HG03558 (cell line): ENCODE results near the gene SCAMP3.
"Not testable (repeated sequence)": the region's sequence is repeated elsewhere in the genome, so short reads cannot be mapped to it uniquely, and the experiment has no call there.

Source experiments
- ATAC-seq: cut with Tn5 transposase; IDR thresholded peaks from one replicate; pipeline ENCODE4 v1.9.1; 2021; ENCODE audit warnings: moderate number of reproducible peaks; ENCODE audit not compliant: unreplicated experiment; ENCODE audit errors: extremely low read depth

SCAMP3 gene

DNA sequence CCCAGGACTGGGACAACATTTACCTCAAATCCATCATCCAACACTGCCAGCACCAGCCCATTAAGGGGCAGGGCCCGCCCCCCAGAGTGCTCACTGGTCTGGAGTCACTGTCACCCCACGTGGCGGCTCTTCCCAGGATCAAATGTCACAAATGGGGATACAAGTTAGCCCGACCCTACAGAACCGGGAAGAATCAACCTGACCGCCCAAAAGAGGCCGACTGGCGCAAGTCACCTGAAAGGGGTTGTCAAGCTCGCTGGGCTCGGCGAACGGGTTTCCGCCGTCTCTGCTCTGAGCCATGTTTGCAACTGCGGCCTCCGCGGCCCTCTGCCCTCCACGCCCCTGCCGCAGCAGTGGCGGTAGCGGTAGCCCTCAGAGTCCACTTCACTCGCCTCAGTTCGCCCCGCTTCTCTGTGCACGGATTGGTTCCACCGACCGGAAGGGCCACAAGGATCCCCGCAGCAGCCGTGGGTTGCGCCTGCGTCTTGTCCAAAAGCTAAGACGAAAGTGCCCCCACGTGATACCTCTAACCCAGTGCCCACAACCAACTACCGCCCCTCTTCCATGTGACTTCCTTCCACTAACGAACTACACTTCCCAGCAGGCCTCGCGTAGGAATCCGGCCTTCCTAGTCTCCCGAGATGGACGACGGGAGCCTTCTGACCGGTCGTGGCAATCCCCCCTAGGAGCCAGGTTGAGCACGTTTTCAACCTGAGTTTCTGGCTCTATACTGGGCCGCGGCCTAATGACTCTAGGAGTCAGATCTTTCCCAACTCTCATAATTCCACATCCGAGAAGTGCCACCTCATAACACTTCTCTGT is at the start of gene SCAMP3:
TSS of gene SCAMP3 (minus strand) at position 509 of the 822 bp plus-strand sequence. CDS start at position 300, 209 bp downstream.
- ATAC-seq = peak; percentile 56

GRCh38 chr1:155309423-155310021 is 47.4 kb upstream of the SCAMP3 start:
- ATAC-seq = no peak

DNA sequence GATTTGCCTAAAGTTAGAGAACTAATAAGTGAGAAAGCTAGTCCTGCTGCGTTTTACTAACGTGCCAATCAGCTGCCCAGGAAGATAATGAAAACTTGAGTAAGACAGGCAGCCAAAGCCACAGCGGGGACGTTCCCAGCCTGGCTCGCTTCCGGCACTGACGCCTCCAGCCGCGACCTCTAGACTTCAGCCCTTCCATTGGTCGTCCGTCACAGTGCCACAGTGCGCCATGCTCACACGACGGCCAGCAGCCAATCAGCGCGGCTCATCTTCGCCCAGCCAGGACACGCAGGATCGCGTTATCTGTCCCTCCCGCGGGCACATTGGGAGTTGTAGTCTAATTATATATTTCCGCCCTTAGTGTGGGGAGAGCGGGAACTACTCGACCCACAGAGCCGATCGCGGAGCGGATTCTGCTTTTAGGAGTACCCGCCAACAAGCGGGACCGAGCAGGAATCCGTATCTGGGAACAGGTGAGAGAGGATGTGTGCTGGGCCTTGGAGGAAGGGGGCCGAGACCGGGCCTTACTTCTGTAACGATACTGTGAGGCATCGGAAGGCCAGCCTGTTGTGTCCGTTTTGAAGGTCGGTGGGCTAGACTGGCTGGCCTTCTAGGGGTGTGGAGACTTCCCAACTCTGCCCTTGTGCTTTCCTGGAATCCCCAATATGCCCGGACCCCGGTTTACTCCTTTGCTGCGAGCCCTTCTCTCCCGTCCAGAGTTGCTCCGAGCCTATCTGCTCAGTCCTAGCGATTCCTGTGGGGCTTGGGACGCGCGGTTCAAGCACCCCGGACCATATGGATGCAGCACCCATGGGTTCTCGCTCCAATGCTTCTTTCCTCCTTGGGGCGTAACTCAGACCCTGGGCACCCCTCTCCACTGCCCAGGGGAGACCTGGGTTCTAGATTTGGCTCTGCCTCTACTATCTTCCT is 46.6 kb upstream of the SCAMP3 start, which contains the start of gene FDPS:
TSS of gene FDPS (plus strand) at position 374 of the 930 bp plus-strand sequence. CDS start 924 bp downstream, outside the sequence.
- peak; percentile 78 for ATAC-seq

GRCh38 chr1:155307247-155307740 is 45.1 kb upstream of the SCAMP3 start:
- ATAC-seq = no peak

DNA sequence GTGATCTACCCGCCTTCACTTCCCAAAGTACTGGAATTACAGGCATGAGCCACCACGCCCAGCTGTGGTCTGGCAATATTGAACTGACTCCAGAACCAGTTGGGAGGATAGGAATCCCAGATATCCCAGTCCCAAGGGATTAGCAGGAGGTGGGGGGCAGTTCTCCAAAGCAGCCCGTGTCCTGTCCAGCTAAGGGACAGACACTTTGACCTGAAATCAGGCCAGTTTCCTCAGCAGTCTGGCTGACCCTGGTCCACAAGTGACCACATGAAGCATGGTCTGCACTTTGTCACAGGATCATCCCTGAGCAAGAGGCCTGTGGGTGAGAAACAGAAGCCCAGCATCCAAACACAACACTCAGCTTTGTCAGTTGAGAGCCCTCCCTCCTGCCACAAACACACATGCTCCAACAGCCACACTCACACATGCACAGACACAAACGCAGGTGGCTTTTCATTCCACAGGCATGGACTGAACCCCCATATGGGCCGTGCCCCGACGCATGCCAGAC is 43.8 kb upstream of the SCAMP3 start:
- no peak for ATAC-seq

GRCh38 chr1:155304558-155305063 is 42.5 kb upstream of the SCAMP3 start:
- no peak for ATAC-seq

DNA sequence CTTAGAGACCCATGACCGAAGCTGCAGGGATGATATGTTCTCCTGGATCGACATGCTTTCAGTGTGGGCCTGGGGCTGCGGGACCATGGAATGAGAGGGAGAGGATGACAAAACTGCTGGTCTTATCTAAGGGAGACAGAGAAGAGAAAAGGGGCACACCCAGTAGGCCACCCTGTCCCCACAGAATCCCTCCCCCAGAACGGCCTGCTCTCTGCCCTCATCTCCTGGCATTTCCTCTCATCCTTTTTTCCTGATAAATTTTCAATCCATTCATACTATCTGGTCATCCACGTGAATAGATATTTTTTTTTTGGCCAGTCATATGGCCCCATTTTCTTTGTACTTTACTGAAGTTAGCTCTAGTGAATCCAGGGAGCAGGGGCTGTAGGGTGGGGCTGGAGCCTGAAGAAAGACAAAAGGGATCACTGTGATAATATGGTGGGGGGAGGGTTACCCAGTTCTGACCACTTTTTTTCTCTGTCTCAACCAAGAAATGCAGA is 39.2 kb upstream of the SCAMP3 start, which contains the start of gene PKLR:
TSS of gene PKLR (minus strand) at position 97 of the 500 bp plus-strand sequence. CDS start at position 54, 43 bp downstream.
- no peak for ATAC-seq

GRCh38 chr1:155300553-155301329 is 38.6 kb upstream of the SCAMP3 start:
- ATAC-seq = no peak

GRCh38 chr1:155300024-155300423 is 37.9 kb upstream of the SCAMP3 start:
- no peak for ATAC-seq

GRCh38 chr1:155297384-155297783 is 35.2 kb upstream of the SCAMP3 start:
- ATAC-seq = no peak

DNA sequence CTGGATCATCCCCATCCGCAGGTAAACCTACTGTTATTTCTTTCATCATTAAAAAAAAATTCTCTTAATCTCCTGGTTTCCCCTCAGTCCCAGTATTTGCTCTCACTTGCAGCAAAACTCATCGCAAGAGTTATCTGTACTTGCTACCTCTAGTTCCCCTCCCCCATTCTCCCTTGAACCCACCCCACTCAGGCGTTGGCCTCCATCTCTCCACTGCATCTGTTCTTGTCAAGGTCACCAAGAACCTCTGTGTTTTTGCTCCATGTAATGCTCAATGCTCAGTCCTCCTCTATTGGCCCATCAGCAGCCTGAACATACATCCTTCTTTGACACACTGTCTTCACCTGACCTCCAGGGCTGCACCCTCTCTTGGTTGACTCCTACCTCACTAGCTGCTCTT is 34.5 kb upstream of the SCAMP3 start:
- ATAC-seq = no peak

DNA sequence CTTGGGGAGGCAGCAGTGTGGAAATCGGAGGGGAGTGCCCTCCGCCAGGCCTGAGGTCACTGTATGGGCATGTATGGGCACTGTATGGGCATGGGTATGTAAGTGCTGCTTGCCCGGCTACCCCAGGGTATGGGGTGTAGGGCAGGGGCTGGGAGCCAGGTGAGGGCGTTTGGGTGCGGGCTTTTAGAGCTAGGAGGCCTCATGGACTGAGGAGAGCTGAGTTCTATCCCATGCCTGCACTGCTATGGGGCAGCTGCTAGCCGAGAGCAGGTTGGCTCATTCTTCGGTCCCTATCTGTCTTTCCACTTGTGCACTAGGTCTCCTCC is 33.7 kb upstream of the SCAMP3 start:
- no peak for ATAC-seq

- no peak for ATAC-seq
Observed at GRCh38 chr1:155295183-155295941, 33.2 kb upstream of the SCAMP3 start.

- ATAC-seq = no peak
Observed at GRCh38 chr1:155294520-155295182, 32.5 kb upstream of the SCAMP3 start.

DNA sequence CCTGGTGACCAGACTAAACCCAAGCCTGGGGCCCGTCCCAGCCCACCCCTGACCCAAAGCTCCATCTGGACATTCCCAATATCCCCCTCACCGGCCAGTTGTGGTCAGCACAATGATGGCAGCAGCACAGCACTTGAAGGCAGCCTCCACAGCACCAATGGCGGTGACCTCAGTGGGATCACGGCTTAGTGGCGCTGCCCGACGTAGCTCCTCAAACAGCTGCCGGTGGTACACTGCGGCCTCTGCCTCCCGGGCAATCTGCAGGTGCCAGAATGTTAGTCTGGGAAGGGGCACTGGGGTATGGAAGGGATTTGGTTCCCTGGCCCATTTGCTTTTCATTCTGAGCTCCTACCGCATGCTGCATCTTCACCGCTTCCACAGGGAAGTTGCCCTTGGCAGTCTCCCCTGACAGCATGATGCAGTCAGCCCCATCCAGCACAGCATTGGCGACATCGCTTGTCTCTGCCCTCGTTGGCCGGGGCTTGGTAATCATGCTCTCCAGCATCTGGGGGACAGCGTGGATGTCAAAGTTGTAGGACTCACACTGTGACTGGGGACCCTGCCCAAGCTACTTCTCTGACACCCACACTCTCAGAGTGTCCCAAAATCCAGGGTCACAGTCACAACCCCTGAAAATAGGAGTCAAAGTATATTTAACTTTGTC is 31.1 kb upstream of the SCAMP3 start:
- no peak for ATAC-seq

GRCh38 chr1:155291006-155291405 is 28.8 kb upstream of the SCAMP3 start:
- ATAC-seq = not testable (repeated sequence)

GRCh38 chr1:155287987-155288543 is 25.9 kb upstream of the SCAMP3 start:
- no peak for ATAC-seq
